HepG2 (cell line): ENCODE results near the gene CADM1. TPM values are rescaled to one million over a fixed set of nuclear protein-coding genes. Genes with fewer than 3 reads are reported as not detected.
A peak's percentile ranks its signal among the peaks of the same experiment; 100 is the strongest.

Experiments
- DPF2 ChIP-seq: sonication (generic); formaldehyde crosslinking; IDR thresholded peaks from 2 replicates; pipeline ENCODE4 v1.4.0; 2020; ENCODE audit warnings: mild to moderate bottlenecking, low read depth, missing genetic modification reagents, borderline replicate concordance
- GFI1 ChIP-seq: sonication (generic); formaldehyde crosslinking; IDR thresholded peaks from 2 replicates; pipeline ENCODE4 v1.5.0; 2020; ENCODE audit warnings: missing genetic modification reagents, mild to moderate bottlenecking, borderline replicate concordance
- HMG20B ChIP-seq: conservative IDR thresholded peaks from 2 replicates; pipeline ENCODE4 v1.6.1; 2016; ENCODE audit warnings: missing genetic modification reagents, missing compliant biosample characterization
- HNF4A ChIP-seq: sonication (generic); formaldehyde crosslinking; IDR thresholded peaks from 2 replicates; pipeline ENCODE4 v1.4.0; 2020; ENCODE audit warnings: missing genetic modification reagents
- HNF4G ChIP-seq, 2 experiments: sonication (generic) in 1 of 2; formaldehyde crosslinking in 1 of 2; IDR thresholded peaks; 2 replicates each; pipeline versions ENCODE4 v1.4.0 to v1.6.1; 2011 to 2020; ENCODE audit warnings: borderline replicate concordance in 2 of 2, low read depth in 2 of 2, mild to moderate bottlenecking in 2 of 2, low read length in 1 of 2, missing genetic modification reagents in 1 of 2, moderate library complexity in 1 of 2
- ISL2 ChIP-seq: sonication (generic); formaldehyde crosslinking; IDR thresholded peaks from 2 replicates; pipeline ENCODE4 v1.5.0; 2020; ENCODE audit warnings: missing genetic modification reagents
- KDM4B ChIP-seq: sonication (generic); formaldehyde crosslinking; IDR thresholded peaks from 2 replicates; pipeline ENCODE4 v1.4.0; 2020; ENCODE audit warnings: missing genetic modification reagents
- KDM6A ChIP-seq: IDR thresholded peaks from 2 replicates; pipeline ENCODE4 v1.6.1; 2016; ENCODE audit warnings: low read depth
- MAZ ChIP-seq, 2 experiments: sonication (generic) in 1 of 2; formaldehyde crosslinking in 1 of 2; IDR thresholded peaks; 2 replicates each; pipeline versions ENCODE4 v1.5.0 to v1.6.1; 2012 to 2020; ENCODE audit warnings: low read depth in 2 of 2, mild to moderate bottlenecking in 2 of 2, borderline replicate concordance in 1 of 2, improper control_type of control experiment in 1 of 2, low read length in 1 of 2, missing genetic modification reagents in 1 of 2, moderate library complexity in 1 of 2
- MEIS2 ChIP-seq: sonication (generic); formaldehyde crosslinking; IDR thresholded peaks from 2 replicates; pipeline ENCODE4 v1.9.0; 2021; ENCODE audit warnings: mild to moderate bottlenecking, missing genetic modification reagents
- PAXIP1 ChIP-seq: sonication (generic); formaldehyde crosslinking; conservative IDR thresholded peaks from 2 replicates; pipeline ENCODE4 v1.4.0; 2020; ENCODE audit warnings: mild to moderate bottlenecking, missing genetic modification reagents, moderate library complexity
- REPIN1 ChIP-seq: sonication (generic); formaldehyde crosslinking; IDR thresholded peaks from 2 replicates; pipeline ENCODE4 v1.8.0; 2022; ENCODE audit warnings: missing genetic modification reagents, low read depth, mild to moderate bottlenecking, borderline replicate concordance
- RFX3 ChIP-seq: IDR thresholded peaks from 2 replicates; pipeline ENCODE4 v1.6.1; 2016; ENCODE audit warnings: missing biosample characterization, missing genetic modification reagents
- RXRB ChIP-seq: IDR thresholded peaks from 2 replicates; pipeline ENCODE4 v1.6.1; 2016; ENCODE audit warnings: borderline replicate concordance, missing genetic modification reagents, missing compliant biosample characterization
- SKI ChIP-seq: fragments of 450-650 bp; IDR thresholded peaks from one replicate; pipeline ENCODE4 v1.6.1; 2018; ENCODE audit warnings: mild to moderate bottlenecking; ENCODE audit not compliant: partially characterized antibody
- TARDBP ChIP-seq: sonication (generic); formaldehyde crosslinking; IDR thresholded peaks from 2 replicates; pipeline ENCODE4 v1.8.0; 2022; ENCODE audit warnings: mild to moderate bottlenecking, missing genetic modification reagents
- ZHX1 ChIP-seq: sonication (generic); formaldehyde crosslinking; IDR thresholded peaks from 2 replicates; pipeline ENCODE4 v1.8.1; 2022; ENCODE audit warnings: low read depth, mild to moderate bottlenecking, missing genetic modification reagents
- ZNF619 ChIP-seq: sonication (generic); formaldehyde crosslinking; IDR thresholded peaks from 2 replicates; pipeline ENCODE4 v1.4.0; 2020; ENCODE audit warnings: mild to moderate bottlenecking, missing genetic modification reagents
- ZNF629 ChIP-seq: sonication (generic); formaldehyde crosslinking; conservative IDR thresholded peaks from 2 replicates; pipeline ENCODE4 v1.5.0; 2020; ENCODE audit warnings: missing genetic modification reagents
- polyA plus RNA-seq, 8 experiments: library from polyadenylated mRNA; depleted of rRNA in 3 of 8; stranded (reverse) in 7 of 8; unstranded in 1 of 8; fragments of >200 nt; fragmentation: Illumina TruSeq in 4 of 8; extraction: Trizol in 4 of 8; gene quantifications; 2 replicates each; pipeline versions ENCODE4 v1.2.1 to v1.2.3, GENCODE V29; 2011 to 2016; ENCODE audit warnings: low read depth in 4 of 8, missing spikeins in 1 of 8, mixed read lengths in 1 of 8; ENCODE audit not compliant: insufficient read depth in 1 of 8
- total RNA-seq, 5 experiments: library from RNA; depleted of rRNA; stranded (reverse); fragments of >200 nt; fragmentation: Illumina TruSeq; extraction: Trizol; gene quantifications; 2 replicates each; pipeline ENCODE4 v1.2.3, GENCODE V29; 2016; ENCODE audit warnings: low read depth in 1 of 5
- TF ChIP-seq, protein P1 (sequence below): sonication (generic); formaldehyde crosslinking; IDR thresholded peaks from 2 replicates; pipeline ENCODE4 v1.8.0; 2022; ENCODE audit warnings: missing genetic modification reagents, low read depth, mild to moderate bottlenecking, borderline replicate concordance
- TF ChIP-seq, protein P2 (sequence below): IDR thresholded peaks from 2 replicates; pipeline ENCODE4 v1.6.1; 2016; ENCODE audit warnings: mild to moderate bottlenecking

CADM1 gene
- total and polyA plus RNA-seq, 2 of the 13 experiments (the other 11 are each of a cell fraction or from before 2014, with no cell fraction given): 71.3 to 122 TPM

DNA sequence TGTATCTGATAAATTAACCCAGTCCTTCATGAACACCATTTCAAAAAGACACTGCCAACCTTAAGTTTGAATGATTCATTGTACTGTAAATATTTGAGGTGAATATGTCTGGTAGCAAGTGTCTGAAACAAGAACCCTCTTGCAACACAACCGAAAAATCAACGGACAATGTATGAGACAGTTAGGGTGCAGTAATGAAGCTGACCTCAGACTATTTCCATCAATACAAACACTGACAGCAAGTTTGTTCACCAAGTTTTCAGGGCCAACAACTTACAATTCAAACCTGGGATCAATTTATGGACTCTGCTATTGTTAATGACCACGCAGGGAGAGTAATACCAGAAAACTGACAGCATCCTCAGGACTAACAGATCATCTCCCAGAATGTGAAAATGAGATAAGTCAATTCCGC lies 126.3 kb downstream of the CADM1 start (continued):
- TF ChIP-seq ZHX1 (0 out of 2 replicates have a peak, but pooled peaks have one; percentile 26), HMG20B (CRISPR knock-in tag) (peak; percentile 79), KDM6A (CRISPR knock-in tag) (0 out of 2 replicates have a peak, but pooled peaks have one; percentile 19), MEIS2 (peak; percentile 73; the same call in 1 of the 2 replicates), HNF4A (peak; percentile 68), RFX3 (CRISPR knock-in tag) (no peak), PAXIP1 (CRISPR knock-in tag) (peak; percentile 67), GFI1 (CRISPR knock-in tag) (peak; percentile 43; the same call in 1 of the 2 replicates), TARDBP (peak; percentile 51; the same call in 1 of the 2 replicates), ISL2 (CRISPR knock-in tag) (peak; percentile 73; the same call in 1 of the 2 replicates), ZNF629 (0 out of 2 replicates have a peak, but pooled peaks have one; percentile 16), DPF2 (CRISPR knock-in tag) (no peak), MAZ (IDR thresholded peaks at IDR 0.05; ENCODE audit: borderline replicate concordance, low read depth, low read length) (no peak), MAZ (CRISPR knock-in tag; IDR thresholded peaks at IDR 0.05; ENCODE audit: low read depth) (no peak), KDM4B (0 out of 2 replicates have a peak, but pooled peaks have one; percentile 34), SKI (peak; percentile 95), ZNF619 (CRISPR knock-in tag) (no peak), RXRB (CRISPR knock-in tag) (peak; percentile 71), HNF4G (IDR thresholded peaks at IDR 0.05; ENCODE audit: borderline replicate concordance, low read depth, low read length) (peak; percentile 29; the same call in 1 of the 2 replicates), HNF4G (CRISPR knock-in tag; IDR thresholded peaks at IDR 0.05; ENCODE audit: borderline replicate concordance, low read depth) (no peak), REPIN1 (CRISPR knock-in tag) (peak; percentile 38; the same call in 1 of the 2 replicates)
- TF ChIP-seq, protein P1, sequence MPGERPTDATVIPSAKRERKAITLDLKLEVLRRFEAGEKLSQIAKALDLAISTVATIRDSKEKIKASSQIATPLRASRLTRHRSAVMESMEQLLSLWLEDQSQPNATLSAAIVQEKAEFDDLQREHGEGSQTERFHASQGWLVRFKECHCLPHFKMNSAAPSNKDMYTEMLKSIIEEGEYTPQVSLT: no peak
- TF ChIP-seq, protein P2, sequence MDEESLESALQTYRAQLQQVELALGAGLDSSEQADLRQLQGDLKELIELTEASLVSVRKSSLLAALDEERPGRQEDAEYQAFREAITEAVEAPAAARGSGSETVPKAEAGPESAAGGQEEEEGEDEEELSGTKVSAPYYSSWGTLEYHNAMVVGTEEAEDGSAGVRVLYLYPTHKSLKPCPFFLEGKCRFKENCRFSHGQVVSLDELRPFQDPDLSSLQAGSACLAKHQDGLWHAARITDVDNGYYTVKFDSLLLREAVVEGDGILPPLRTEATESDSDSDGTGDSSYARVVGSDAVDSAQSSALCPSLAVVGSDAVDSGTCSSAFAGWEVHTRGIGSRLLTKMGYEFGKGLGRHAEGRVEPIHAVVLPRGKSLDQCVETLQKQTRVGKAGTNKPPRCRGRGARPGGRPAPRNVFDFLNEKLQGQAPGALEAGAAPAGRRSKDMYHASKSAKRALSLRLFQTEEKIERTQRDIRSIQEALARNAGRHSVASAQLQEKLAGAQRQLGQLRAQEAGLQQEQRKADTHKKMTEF (CRISPR knock-in tag): peak; percentile 73; the same call in 1 of the 2 replicates
